Breast epithelium (tissue), 4 donors: ENCODE measurements around the gene DKKL1. TPM values are rescaled to one million over a fixed set of nuclear protein-coding genes. Genes with fewer than 3 reads are reported as not detected.

Experiments used
- DNase-seq, 2 donors: peaks; one replicate each; pipeline ENCODE4 v3.0.0-alpha.2; 2019; ENCODE audit warnings: low spot score in 2 of 2
- H3K27ac ChIP-seq, 2 donors: fragments of 200-600 bp; sonication (generic) in 1 of 2; one replicate each; pipeline ENCODE4 v1.5.1; 2016 to 2019; ENCODE audit warnings: mild to moderate bottlenecking in 1 of 2
- H3K27me3 ChIP-seq, 2 donors: fragments of 200-600 bp; sonication (generic) in 1 of 2; one replicate each; pipeline versions ENCODE4 v1.5.1 to v1.6.0; 2017 to 2019; ENCODE audit warnings: control low read depth in 1 of 2, mild to moderate bottlenecking in 1 of 2
- H3K36me3 ChIP-seq: fragments of 200-600 bp; one replicate; pipeline ENCODE4 v1.5.1; 2019
- H3K4me1 ChIP-seq, 2 donors: fragments of 200-600 bp; sonication (generic); one replicate each; pipeline ENCODE4 v1.5.1; 2016 to 2019; ENCODE audit warnings: control low read depth in 1 of 2
- H3K4me3 ChIP-seq, 3 donors: fragments of 200-600 bp; sonication (generic); 1 replicate in 2 of 3; 2 replicates in 1 of 3; pipeline ENCODE4 v1.5.1; 2016 to 2019; ENCODE audit warnings: mild to moderate bottlenecking in 3 of 3, moderate library complexity in 2 of 3
- H3K9me3 ChIP-seq, 2 donors: fragments of 200-600 bp; sonication (generic) in 1 of 2; one replicate each; pipeline ENCODE4 v1.5.1; 2016 to 2019; ENCODE audit warnings: control low read depth in 1 of 2
- CTCF ChIP-seq, 3 donors: fragments of 450-650 bp; IDR thresholded peaks; one replicate each; pipeline ENCODE4 v1.5.1; 2016 to 2017; ENCODE audit warnings: antibody characterized with exemption in 3 of 3, mild to moderate bottlenecking in 3 of 3, moderate library complexity in 3 of 3
- POLR2A ChIP-seq: fragments of 450-650 bp; IDR thresholded peaks from one replicate; pipeline ENCODE4 v1.6.1; 2016; ENCODE audit warnings: antibody characterized with exemption, mild to moderate bottlenecking, moderate library complexity
- POLR2AphosphoS5 ChIP-seq, 3 donors: sonication (generic); formaldehyde crosslinking; IDR thresholded peaks; one replicate each; pipeline ENCODE4 v1.6.1; 2017; ENCODE audit warnings: antibody characterized with exemption in 3 of 3
- intact Hi-C: fragments of 100-400 bp; cut with DNase I; formaldehyde crosslinking; loops from one replicate; pipeline ENCODE4 v1.15.1; 2023; ENCODE audit warnings: low total_unique reads
- total RNA-seq, 3 donors: library from RNA; depleted of rRNA; stranded (reverse); fragments of >200 nt; gene quantifications; one replicate each; pipeline ENCODE4 v1.1.0, GENCODE V29; 2016

Gene DKKL1
- total RNA-seq, 3 donors from 2014 or later: 0.64 to 1.8 TPM; not detected in 1

GRCh38 chr19:49374665-49375434, 11.2 kb downstream of the DKKL1 start:
- intact Hi-C loops: no loop called here
- DNase-seq: no peak
- Histone ChIP-seq H3K9me3 (peaks cover 4 to 6% of the 10 kb centered on the region in 2 donors), H3K36me3 (no peaks in the 10 kb centered on the region), H3K27me3 (no peaks in the 10 kb centered on the region), H3K27ac (no peak overlapping the region), H3K4me3 (no peak overlapping the region), H3K4me1 (no peaks in the 10 kb centered on the region)
- TF ChIP-seq POLR2AphosphoS5 (IDR thresholded peaks at IDR 0.05) (no peak), CTCF (IDR thresholded peaks at IDR 0.05) (no peak), POLR2A (no peak)

- Histone ChIP-seq H3K4me3 (no peak overlapping the region), H3K27ac (no peak overlapping the region), H3K4me1 (no peaks in the 10 kb centered on the region), H3K36me3 (no peaks in the 10 kb centered on the region), H3K9me3 (peaks cover 2 to 17% of the 10 kb centered on the region in 2 donors), H3K27me3 (no peaks in the 10 kb centered on the region)
- no peak for DNase-seq
- intact Hi-C loops: no loop called here
- TF ChIP-seq POLR2AphosphoS5 (IDR thresholded peaks at IDR 0.05) (no peak), POLR2A (no peak), CTCF (IDR thresholded peaks at IDR 0.05) (no peak)
These were observed 14.8 kb downstream of the DKKL1 start for GRCh38 chr19:49378512-49378911.

GRCh38 chr19:49380391-49380790, 16.7 kb downstream of the DKKL1 start:
- Histone ChIP-seq H3K27ac (no peak overlapping the region), H3K36me3 (no peaks in the 10 kb centered on the region), H3K9me3 (peaks cover 2 to 17% of the 10 kb centered on the region in 2 donors), H3K27me3 (no peaks in the 10 kb centered on the region), H3K4me1 (no peaks in the 10 kb centered on the region), H3K4me3 (no peak overlapping the region)
- no peak for DNase-seq
- TF ChIP-seq POLR2A (no peak), POLR2AphosphoS5 (IDR thresholded peaks at IDR 0.05) (no peak), CTCF (IDR thresholded peaks at IDR 0.05) (no peak)
- intact Hi-C loops: no loop called here

- Histone ChIP-seq H3K27me3 (no peaks in the 10 kb centered on the region), H3K27ac (no peak overlapping the region), H3K4me3 (no peak overlapping the region), H3K9me3 (peaks cover 2 to 17% of the 10 kb centered on the region in 2 donors), H3K4me1 (no peaks in the 10 kb centered on the region), H3K36me3 (no peaks in the 10 kb centered on the region)
- DNase-seq: no peak
- intact Hi-C loops: no loop called here
- TF ChIP-seq POLR2A (no peak), CTCF (IDR thresholded peaks at IDR 0.05) (no peak), POLR2AphosphoS5 (IDR thresholded peaks at IDR 0.05) (no peak)
These were observed 19.0 kb downstream of the DKKL1 start for GRCh38 chr19:49382639-49383038.

GRCh38 chr19:49383599-49383998, 19.9 kb downstream of the DKKL1 start:
- no peaks in the 10 kb centered on the region for H3K36me3 ChIP-seq
- no peaks in the 10 kb centered on the region for H3K4me1 ChIP-seq
- intact Hi-C loops: no loop called here
- H3K27me3 ChIP-seq: no peaks in the 10 kb centered on the region
- no peak for DNase-seq
- H3K9me3 ChIP-seq: peaks cover 2 to 17% of the 10 kb centered on the region in 2 donors
- no peak overlapping the region for H3K27ac ChIP-seq
- TF ChIP-seq POLR2AphosphoS5 (IDR thresholded peaks at IDR 0.05): no peak
- TF ChIP-seq POLR2A: no peak
- no peak for TF ChIP-seq CTCF (IDR thresholded peaks at IDR 0.05)
- no peak overlapping the region for H3K4me3 ChIP-seq
